ENCODE results near the gene GNAS. TPM values are rescaled to one million over a fixed set of nuclear protein-coding genes. Genes with fewer than 3 reads are reported as not detected.

The GNAS gene
- 461 TPM for total RNA-seq

DNA sequence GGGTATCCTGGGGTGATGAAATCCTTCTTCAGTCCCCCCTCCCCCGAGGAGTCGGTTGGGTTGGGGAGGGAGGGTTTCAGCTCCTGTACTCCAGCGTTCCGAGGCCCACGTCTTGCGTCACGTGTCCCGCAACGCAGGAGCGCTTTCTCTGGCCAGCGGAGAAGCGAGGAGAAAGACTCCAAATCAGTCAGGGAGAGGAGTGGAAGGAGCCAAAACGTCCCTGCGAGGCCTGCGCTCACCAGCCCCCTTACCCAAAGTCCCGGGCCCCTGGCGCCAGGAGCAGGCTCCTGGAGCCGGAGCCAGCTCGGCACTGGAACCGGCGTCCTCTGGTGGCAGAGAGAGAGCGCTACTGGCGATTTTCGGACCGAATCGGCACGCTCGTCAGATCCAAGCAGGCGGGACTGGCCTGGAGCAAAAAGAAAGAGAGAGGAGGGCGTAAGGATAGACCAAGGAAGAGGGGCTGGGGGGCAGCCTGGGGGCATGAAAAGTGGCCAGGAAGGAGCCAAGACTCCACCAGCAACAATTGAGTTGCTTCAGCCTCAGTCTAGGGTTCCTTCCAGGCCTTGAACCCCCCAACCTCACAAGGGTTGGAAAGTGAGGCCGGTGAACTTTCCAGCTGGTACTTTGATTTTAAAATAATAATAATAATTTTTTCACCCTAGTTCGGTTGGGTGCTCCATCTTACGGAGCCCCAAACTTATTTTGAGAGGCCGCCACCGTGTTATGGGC is at the start of gene GNAS:
Gene GNAS (plus strand): TSS at position 174 of the 729 bp plus-strand sequence.
- H3K9me3 ChIP-seq (ENCODE audit: low read depth, low read length), result no peaks in the 10 kb centered on the region
- peaks cover 2% of the 10 kb centered on the region for H3K4me1 ChIP-seq (ENCODE audit: insufficient read depth, low read length)
- H3K27me3 ChIP-seq (ENCODE audit: insufficient read depth, low read length), result peaks cover 61% of the 10 kb centered on the region
- no peak within 1 kb of the TSS for H3K4me3 ChIP-seq (ENCODE audit: low read length)

DNA sequence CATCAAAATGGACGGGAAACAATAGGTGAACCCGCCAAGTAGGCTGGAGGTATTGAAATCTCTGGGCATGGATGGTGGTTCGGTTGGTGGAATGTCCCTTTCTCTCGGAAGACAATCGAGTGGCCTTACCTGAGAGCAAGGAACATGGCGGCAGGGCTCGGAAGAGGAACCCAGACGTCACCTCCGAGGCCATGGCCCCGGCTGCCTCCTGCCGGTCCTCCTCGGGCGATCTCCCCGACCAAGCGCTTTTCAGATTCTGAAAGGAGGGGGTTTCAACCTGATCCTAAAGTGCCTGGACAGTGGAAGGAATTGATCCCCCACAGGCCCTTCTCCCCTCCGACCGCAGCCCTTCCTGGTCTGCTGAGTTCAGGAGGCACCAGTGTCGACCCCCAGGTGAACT is 49.0 kb upstream of the GNAS start:
- Histone ChIP-seq H3K4me1 (ENCODE audit: insufficient read depth, low read length) (no peaks in the 10 kb centered on the region), H3K4me3 (ENCODE audit: low read length) (no peak overlapping the region), H3K27me3 (ENCODE audit: insufficient read depth, low read length) (no peaks in the 10 kb centered on the region), H3K9me3 (ENCODE audit: low read depth, low read length) (no peaks in the 10 kb centered on the region)

DNA sequence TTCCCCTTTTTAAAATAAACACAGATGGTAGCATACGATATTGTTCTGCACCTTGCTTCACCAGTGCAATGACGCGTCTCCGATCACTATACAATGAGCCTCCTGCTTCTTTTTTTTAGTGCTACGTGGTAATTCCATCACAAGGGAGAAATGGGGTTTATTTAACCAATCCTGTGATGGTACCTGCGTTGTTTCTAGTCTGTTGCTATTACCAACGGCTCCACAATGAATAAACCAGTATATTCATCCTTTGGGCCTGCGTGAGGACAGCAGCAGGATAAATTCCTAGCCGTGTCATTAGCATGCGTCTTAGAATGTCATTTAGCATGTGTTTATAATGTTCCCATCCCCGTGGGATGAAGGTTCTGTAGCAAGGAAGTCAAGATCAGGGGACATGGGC is 44.7 kb upstream of the GNAS start:
- no peaks in the 10 kb centered on the region for H3K9me3 ChIP-seq (ENCODE audit: low read depth, low read length)
- H3K27me3 ChIP-seq (ENCODE audit: insufficient read depth, low read length), result no peaks in the 10 kb centered on the region
- no peaks in the 10 kb centered on the region for H3K4me1 ChIP-seq (ENCODE audit: insufficient read depth, low read length)
- H3K4me3 ChIP-seq (ENCODE audit: low read length), result no peak overlapping the region

DNA sequence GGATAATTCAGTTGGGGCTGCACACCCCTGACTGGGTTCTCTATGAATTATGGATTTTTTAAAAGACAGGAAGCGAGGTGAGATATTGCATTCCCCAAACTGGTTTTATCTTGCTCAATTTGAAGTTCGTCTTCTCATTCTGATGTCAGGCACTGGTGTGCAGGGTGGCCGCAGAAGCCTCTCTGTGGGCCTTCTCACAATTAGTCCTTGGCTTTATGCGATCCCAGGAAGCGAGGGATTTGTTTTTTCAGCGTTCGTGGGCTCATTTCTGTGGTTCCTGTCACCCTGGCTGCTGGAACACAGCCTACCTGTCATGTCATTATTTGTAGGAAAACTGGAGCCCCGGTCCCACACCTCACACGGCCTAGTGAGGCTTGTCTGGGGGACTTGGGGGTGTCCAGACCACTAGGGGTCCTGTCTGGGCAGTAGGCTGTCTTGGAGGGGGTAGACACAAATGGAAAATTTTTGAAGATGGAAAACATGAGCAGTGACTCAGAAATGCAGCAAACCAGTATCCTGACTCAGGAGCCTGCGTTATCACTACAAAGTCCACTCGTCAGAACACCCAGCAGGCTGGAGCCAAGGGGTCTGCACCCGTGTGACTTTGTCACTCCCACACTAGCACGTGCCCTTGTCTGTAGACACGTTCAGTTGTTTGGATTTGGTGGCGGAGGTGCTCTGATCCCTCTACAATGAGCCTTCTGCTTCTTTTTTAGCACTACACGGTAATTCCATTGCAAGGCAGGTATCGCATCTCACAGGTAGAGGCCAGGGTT is 44.1 kb upstream of the GNAS start:
- H3K9me3 ChIP-seq (ENCODE audit: low read depth, low read length), result no peaks in the 10 kb centered on the region
- no peaks in the 10 kb centered on the region for H3K4me1 ChIP-seq (ENCODE audit: insufficient read depth, low read length)
- no peak overlapping the region for H3K4me3 ChIP-seq (ENCODE audit: low read length)
- H3K27me3 ChIP-seq (ENCODE audit: insufficient read depth, low read length), result no peaks in the 10 kb centered on the region

DNA sequence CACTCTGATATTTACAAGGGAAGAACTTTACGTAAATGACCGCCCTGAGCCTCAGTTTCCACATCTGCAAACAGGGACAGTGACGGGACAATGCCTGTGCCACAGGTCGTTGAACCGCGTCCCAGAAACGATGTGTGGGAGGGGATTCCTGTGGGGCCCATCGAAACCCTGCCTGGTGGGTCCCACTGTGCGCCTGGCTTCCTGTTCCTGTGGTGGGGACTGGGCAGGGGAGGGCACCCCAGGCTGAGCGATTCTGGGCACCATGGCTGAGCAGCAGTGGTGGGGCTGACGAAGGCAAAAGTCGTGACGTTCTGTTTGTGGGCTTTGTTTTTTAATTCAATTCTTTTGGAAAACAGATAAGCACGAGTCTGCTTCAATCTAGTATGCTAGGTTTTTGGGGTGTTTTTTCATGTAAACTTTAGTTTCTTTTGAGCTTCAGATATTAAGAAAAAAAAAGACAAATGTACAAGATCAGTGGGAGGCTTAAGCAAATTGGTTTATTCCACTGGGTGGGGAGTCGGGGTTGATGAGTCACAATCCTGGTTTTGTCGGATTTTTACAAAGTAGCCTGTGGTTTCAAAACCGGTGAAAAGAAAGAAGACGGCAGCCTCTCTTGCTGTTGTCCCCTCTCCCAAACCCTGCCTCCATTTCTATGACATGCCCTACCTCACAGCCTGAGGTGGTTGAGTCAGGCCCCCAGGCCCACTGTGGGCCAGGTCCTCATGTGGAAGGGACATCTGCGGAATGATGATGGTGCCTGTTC is 42.2 kb upstream of the GNAS start:
- Histone ChIP-seq H3K4me1 (ENCODE audit: insufficient read depth, low read length) (no peaks in the 10 kb centered on the region), H3K9me3 (ENCODE audit: low read depth, low read length) (no peaks in the 10 kb centered on the region), H3K27me3 (ENCODE audit: insufficient read depth, low read length) (no peaks in the 10 kb centered on the region), H3K4me3 (ENCODE audit: low read length) (no peak overlapping the region)

DNA sequence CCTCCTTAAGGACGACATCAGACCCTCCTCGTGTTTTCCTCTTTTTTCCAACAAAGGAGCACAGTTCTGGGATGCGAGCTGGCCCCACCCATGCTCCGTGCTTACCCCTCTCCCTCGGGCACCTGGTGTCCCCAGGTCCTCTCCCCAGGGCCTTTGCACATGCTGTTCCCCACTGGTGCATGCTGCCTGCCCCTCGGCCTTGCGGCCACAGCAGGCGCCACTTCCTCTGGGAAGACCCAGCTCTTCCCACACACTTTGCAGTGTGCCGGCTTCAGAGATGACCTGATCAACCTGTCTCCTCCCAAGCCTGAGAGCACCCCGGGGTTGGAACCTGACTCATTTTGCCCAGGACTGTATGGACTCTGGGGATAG is 41.7 kb upstream of the GNAS start:
- H3K27me3 ChIP-seq (ENCODE audit: insufficient read depth, low read length), result no peaks in the 10 kb centered on the region
- no peaks in the 10 kb centered on the region for H3K4me1 ChIP-seq (ENCODE audit: insufficient read depth, low read length)
- H3K9me3 ChIP-seq (ENCODE audit: low read depth, low read length), result no peaks in the 10 kb centered on the region
- no peak overlapping the region for H3K4me3 ChIP-seq (ENCODE audit: low read length)

DNA sequence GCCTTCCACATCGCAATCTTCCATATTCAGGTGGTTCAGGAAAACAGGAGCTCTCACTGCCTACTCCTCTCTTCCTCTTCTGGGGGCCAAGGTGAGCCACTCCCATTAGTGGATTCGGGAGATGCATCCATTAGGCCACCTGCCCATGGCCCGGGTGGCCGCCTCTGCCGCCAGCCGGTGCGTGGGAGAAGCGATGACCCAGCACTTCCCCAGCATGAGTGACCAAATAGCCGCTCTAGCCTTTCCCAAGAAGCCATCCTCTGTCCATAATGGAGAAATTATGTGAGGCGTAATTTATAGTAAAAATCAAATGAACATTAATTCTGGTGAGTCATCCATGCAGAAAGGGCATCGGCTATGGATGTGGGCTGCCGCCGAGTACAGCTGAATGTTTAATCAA is 41.2 kb upstream of the GNAS start:
- Histone ChIP-seq H3K9me3 (ENCODE audit: low read depth, low read length) (no peaks in the 10 kb centered on the region), H3K27me3 (ENCODE audit: insufficient read depth, low read length) (no peaks in the 10 kb centered on the region), H3K4me3 (ENCODE audit: low read length) (no peak overlapping the region), H3K4me1 (ENCODE audit: insufficient read depth, low read length) (no peaks in the 10 kb centered on the region)

DNA sequence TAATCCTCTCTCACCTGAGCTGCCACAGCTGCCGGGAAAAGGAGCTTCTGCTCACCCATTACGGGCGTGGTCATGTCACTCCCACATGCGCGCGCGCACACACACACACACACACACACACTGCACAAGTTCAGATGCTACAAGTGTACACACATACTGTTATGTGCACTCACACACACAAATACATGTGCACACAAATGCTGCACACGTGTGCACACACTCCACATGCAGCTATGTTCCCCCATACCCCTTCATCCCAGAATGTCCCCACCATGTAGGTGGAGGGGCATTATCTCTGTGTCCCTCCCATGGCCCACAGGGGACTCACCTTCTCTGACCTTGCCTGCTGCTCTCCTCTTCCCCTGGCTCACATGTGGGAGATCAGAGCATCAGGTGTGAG is 39.1 kb upstream of the GNAS start:
- Histone ChIP-seq H3K9me3 (ENCODE audit: low read depth, low read length) (no peaks in the 10 kb centered on the region), H3K4me1 (ENCODE audit: insufficient read depth, low read length) (no peaks in the 10 kb centered on the region), H3K4me3 (ENCODE audit: low read length) (no peak overlapping the region), H3K27me3 (ENCODE audit: insufficient read depth, low read length) (no peaks in the 10 kb centered on the region)

DNA sequence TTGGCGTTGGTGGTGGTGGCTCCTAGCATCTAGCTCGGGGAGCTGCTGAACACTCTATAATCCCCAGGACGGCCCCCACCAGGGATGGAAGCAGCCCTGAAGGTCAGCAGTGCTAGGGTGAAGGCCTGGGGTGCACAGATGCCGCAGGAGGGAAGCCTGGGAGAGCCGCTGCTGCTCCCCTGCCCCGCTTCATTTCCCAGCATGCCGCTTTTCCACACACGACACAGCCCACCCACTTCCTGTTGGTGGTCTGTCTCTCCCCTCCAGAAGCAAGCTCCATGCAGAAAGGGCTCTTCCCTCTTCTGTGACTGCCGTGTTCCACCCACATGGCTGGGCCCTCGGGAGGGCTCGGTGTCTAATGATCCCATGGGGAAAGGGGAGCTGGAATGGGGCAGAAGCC is 37.1 kb upstream of the GNAS start:
- no peaks in the 10 kb centered on the region for H3K27me3 ChIP-seq (ENCODE audit: insufficient read depth, low read length)

DNA sequence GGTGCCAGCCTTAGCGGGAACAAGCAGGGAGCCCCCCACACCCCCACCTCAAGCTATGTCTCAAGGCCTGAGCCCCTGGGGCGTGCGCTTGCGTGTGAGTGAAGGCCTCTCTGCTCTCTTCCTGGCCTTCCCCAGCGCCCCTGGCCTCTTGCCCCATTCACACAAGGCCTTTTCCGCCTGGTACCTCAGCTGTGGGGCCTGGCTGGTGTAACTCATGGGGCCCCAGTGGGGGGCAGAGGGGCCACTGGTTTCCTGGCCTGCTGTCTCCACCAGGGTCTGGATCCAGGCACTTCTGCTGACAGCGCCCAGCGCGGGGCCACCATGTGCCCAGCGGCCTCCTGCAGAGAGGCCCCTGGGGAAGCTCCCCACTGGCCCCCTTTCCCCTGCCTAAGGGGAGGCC is 36.5 kb upstream of the GNAS start:
- Histone ChIP-seq H3K27me3 (ENCODE audit: insufficient read depth, low read length) (no peaks in the 10 kb centered on the region), H3K4me3 (ENCODE audit: low read length) (no peak overlapping the region), H3K4me1 (ENCODE audit: insufficient read depth, low read length) (no peaks in the 10 kb centered on the region), H3K9me3 (ENCODE audit: low read depth, low read length) (no peaks in the 10 kb centered on the region)

More for the DNA sequence above, 37.1 kb upstream of the GNAS start:
- Histone ChIP-seq H3K4me3 (ENCODE audit: low read length) (no peak overlapping the region), H3K4me1 (ENCODE audit: insufficient read depth, low read length) (no peaks in the 10 kb centered on the region), H3K9me3 (ENCODE audit: low read depth, low read length) (no peaks in the 10 kb centered on the region)

DNA sequence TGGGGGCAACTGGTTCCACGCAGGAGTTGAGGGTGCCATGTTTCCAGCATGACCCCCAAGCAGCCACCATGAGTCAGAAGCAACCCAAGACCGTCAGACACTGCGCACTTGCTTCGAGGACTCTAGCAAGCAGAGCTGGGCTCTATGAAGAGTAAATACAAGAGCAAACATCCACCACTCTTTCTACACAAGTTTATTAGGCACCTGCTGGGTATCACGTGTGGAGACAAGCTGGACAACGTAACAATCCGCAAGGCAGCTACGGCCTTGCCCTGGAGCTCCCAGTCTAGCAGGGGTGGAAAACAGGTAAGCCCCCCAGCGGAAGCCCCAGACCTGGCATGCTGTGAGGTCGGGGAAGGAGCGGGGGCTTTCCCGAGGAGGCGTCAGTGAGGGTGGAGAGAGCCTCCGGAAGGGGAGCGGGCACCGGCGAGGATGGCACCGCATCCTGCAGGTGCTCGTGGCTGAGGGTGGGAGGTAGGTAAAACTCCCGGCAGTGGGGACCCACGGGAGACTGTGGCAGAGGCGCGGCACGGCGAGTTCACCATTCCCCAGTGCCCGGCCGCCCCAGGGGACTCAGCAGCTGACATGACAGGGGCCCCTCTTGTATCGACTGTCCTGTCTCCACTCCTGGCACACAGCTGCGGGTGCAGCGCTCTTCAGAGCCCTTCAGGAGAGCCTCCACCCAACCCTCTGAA is 35.4 kb upstream of the GNAS start:
- Histone ChIP-seq H3K4me3 (ENCODE audit: low read length) (no peak overlapping the region), H3K4me1 (ENCODE audit: insufficient read depth, low read length) (no peaks in the 10 kb centered on the region), H3K9me3 (ENCODE audit: low read depth, low read length) (no peaks in the 10 kb centered on the region), H3K27me3 (ENCODE audit: insufficient read depth, low read length) (no peaks in the 10 kb centered on the region)

DNA sequence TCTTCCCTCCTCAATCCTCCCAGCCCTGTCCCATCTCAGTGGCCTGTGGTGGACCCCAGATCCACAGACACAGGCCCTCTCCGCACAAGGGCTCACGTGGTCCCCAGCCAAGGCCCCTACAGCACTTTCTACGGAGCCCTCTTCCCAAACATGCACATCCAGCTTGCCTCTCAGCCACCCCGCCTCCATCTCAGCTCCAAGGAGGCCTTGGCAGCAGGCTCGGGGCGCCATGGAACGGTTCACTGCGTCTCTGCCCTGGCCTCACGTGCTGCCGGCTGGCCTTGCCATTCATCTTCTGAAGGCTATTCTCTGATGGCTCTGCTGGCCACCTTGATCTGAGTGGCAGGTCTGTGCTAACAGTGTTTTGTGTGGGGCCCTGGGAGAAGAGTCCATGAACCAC is 34.8 kb upstream of the GNAS start:
- Histone ChIP-seq H3K4me1 (ENCODE audit: insufficient read depth, low read length) (no peaks in the 10 kb centered on the region), H3K27me3 (ENCODE audit: insufficient read depth, low read length) (no peaks in the 10 kb centered on the region), H3K4me3 (ENCODE audit: low read length) (no peak overlapping the region), H3K9me3 (ENCODE audit: low read depth, low read length) (no peaks in the 10 kb centered on the region)

DNA sequence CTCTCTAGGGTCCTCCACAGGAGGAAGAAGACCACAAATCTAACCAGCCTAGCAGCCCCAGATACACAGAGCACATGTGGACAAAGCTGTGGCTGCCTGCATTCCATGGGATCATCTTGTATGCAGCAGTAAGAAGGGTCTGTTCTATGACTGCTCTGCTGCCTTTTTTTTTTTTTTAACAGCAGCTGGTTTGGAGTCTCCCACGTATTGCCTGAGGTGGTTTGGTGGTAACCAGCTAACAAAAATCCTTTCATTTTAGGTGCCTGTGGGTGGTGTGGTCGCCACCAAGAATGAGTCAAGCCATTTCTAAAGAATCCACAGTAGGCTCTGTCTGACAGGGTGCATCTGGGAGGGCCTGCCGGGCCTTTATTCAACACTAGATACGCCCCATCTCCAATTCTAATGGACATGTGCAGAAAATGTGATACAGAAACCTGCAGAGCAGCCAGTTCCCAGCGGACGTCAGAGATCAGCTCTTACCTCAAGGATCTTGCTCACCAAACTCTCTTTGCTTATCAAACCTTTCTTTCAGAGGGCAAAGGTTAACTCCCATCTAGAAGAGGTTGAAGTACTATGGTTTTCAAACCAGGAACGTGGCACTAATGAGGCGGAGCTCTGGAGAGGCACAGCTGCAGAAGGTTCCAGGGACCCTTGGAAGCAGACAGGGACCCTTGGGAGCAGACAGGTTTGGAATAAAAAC is 33.8 kb upstream of the GNAS start:
- H3K4me1 ChIP-seq (ENCODE audit: insufficient read depth, low read length), result no peaks in the 10 kb centered on the region
- H3K4me3 ChIP-seq (ENCODE audit: low read length), result no peak overlapping the region

DNA sequence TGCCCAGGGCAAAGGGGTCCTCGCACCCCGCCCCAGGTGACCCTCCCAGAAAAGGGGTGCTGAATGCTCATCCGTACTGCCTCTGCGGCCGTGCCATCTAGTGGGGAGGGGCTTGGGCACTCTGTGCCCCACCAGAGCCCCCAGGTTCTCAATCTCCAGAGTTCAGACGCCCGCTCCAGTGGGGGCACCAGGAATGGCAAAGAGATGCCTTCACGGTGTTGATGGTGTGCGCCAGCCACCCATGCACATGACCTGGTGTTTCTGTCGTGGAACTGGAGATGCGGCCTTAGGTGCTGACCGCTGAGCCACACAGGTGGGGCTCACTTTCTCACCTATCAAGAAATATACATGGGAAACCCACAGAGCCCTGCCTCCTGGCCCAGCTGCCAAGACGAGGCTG is 32.6 kb upstream of the GNAS start:
- H3K4me1 ChIP-seq (ENCODE audit: insufficient read depth, low read length), result no peaks in the 10 kb centered on the region
- H3K4me3 ChIP-seq (ENCODE audit: low read length), result no peak overlapping the region

More for the DNA sequence above, 33.8 kb upstream of the GNAS start:
- Histone ChIP-seq H3K9me3 (ENCODE audit: low read depth, low read length) (no peaks in the 10 kb centered on the region), H3K27me3 (ENCODE audit: insufficient read depth, low read length) (no peaks in the 10 kb centered on the region)

More for the DNA sequence above, 32.6 kb upstream of the GNAS start:
- Histone ChIP-seq H3K27me3 (ENCODE audit: insufficient read depth, low read length) (no peaks in the 10 kb centered on the region), H3K9me3 (ENCODE audit: low read depth, low read length) (no peaks in the 10 kb centered on the region)

Measured in mononuclear cell (primary cell).